ENCODE data around the gene RPS10.

Gene RPS10

GRCh38 chr6:34369385-34369784 lies 56.5 kb downstream of the RPS10 start:
- DNase-seq (ENCODE audit: low spot score) = no peak
- TF ChIP-seq CTCF (IDR thresholded peaks at IDR 0.05; ENCODE audit: extremely low read depth, missing control alignments) = no peak

Measured in GM20000 (cell line).